Measurements from ENCODE around the gene WDR18. TPM values are rescaled to one million over a fixed set of nuclear protein-coding genes. Genes with fewer than 3 reads are reported as not detected.
A peak's percentile ranks its signal among the peaks of the same experiment; 100 is the strongest.

Gene WDR18
- total and polyA plus RNA-seq, 4 experiments from 2014 or later: 44.3 to 79.7 (median 57.1) TPM

- Mint-ChIP-seq H3K27ac (peak overlapping the region in 1 of 7 donors; percentile 82), H3K4me1 (peaks cover 0 to 2% (median under 1%) of the 10 kb centered on the region in 4 donors), H3K4me3 (no peak overlapping the region), H3K9me3 (no peaks in the 10 kb centered on the region), H3K36me3 (peaks cover 0 to 2% of the 10 kb centered on the region in 2 donors), H3K27me3 (peaks cover 2 to 3% of the 10 kb centered on the region in 2 donors)
- ChIA-PET POLR2A (ENCODE audit: partially characterized antibody) (interaction anchor here (1.1 to 2.4 kb wide), 4 partner anchors 11 to 85 kb away, joined by 3 to 8 read pairs (median 5); partner anchors contain the start of gene CNN2), CTCF (ENCODE audit: partially characterized antibody) (interaction anchor here (1.0 kb wide), 1 partner anchor 62 kb away, joined by 3 read pairs; the partner anchor contains the start of gene ARHGAP45)
- DNase-seq: no peak
- intact Hi-C loops (cut with micrococcal nuclease): no loop called here
- Histone ChIP-seq H3K4me3 (ENCODE audit: low read length in 2 of 2) (no peak overlapping the region), H3K27ac (ENCODE audit: low read depth, low read length) (no peak overlapping the region), H3K27me3 (ENCODE audit: insufficient read depth, low read length) (peaks cover 8% of the 10 kb centered on the region), H3K9me3 (ENCODE audit: control insufficient read depth in 1 of 2, low read length in 2 of 2) (no peaks in the 10 kb centered on the region), H3K4me1 (ENCODE audit: insufficient read depth, low read length) (peaks cover 9% of the 10 kb centered on the region), H3K36me3 (ENCODE audit: insufficient read depth, low read length) (peaks cover 5% of the 10 kb centered on the region)
These were observed 20.9 kb downstream of the WDR18 start for GRCh38 chr19:1004803-1005664.

GRCh38 chr19:1006711-1007398 is 22.7 kb downstream of the WDR18 start:
- H3K4me1 ChIP-seq (ENCODE audit: insufficient read depth, low read length): no peaks in the 10 kb centered on the region
- H3K27me3 ChIP-seq (ENCODE audit: insufficient read depth, low read length): no peaks in the 10 kb centered on the region
- ChIA-PET POLR2A (ENCODE audit: partially characterized antibody) (interaction anchor here (0.8 to 1.3 kb wide), 4 partner anchors 10 to 96 kb away, joined by 3 to 5 read pairs (median 4); no protein-coding TSS in a partner anchor), CTCF (ENCODE audit: partially characterized antibody) (no interaction called here)
- peaks cover 0 to 2% of the 10 kb centered on the region in 2 donors for H3K36me3 Mint-ChIP-seq
- H3K4me1 Mint-ChIP-seq: peaks cover 0 to 2% (median 0%) of the 10 kb centered on the region in 4 donors
- no peak for DNase-seq
- no peak overlapping the region for H3K27ac ChIP-seq (ENCODE audit: low read depth, low read length)
- no peak overlapping the region for H3K4me3 ChIP-seq (ENCODE audit: low read length in 2 of 2)
- peaks cover 0 to 3% of the 10 kb centered on the region in 2 donors for H3K27me3 Mint-ChIP-seq
- intact Hi-C loops (cut with micrococcal nuclease): no loop called here
- H3K36me3 ChIP-seq (ENCODE audit: insufficient read depth, low read length): peaks cover 5% of the 10 kb centered on the region
- H3K4me3 Mint-ChIP-seq: no peak overlapping the region
- no peaks in the 10 kb centered on the region for H3K9me3 Mint-ChIP-seq
- H3K9me3 ChIP-seq (ENCODE audit: control insufficient read depth in 1 of 2, low read length in 2 of 2): no peaks in the 10 kb centered on the region
- H3K27ac Mint-ChIP-seq: peak overlapping the region in 4 of 7 donors; percentile 4 to 73 (median 52)

- Histone ChIP-seq H3K4me1 (ENCODE audit: insufficient read depth, low read length) (no peaks in the 10 kb centered on the region), H3K36me3 (ENCODE audit: insufficient read depth, low read length) (peaks cover 12% of the 10 kb centered on the region), H3K27ac (ENCODE audit: low read depth, low read length) (no peak overlapping the region), H3K9me3 (ENCODE audit: control insufficient read depth in 1 of 2, low read length in 2 of 2) (no peaks in the 10 kb centered on the region), H3K4me3 (ENCODE audit: low read length in 2 of 2) (no peak overlapping the region), H3K27me3 (ENCODE audit: insufficient read depth, low read length) (no peaks in the 10 kb centered on the region)
- Mint-ChIP-seq H3K36me3 (peaks cover 0 to 2% of the 10 kb centered on the region in 2 donors), H3K27me3 (peaks cover 0 to 1% of the 10 kb centered on the region in 2 donors), H3K4me1 (peaks cover 0 to 2% (median 0%) of the 10 kb centered on the region in 4 donors), H3K9me3 (no peaks in the 10 kb centered on the region), H3K4me3 (no peak overlapping the region), H3K27ac (peak overlapping the region in 1 of 7 donors; percentile 71)
- POLR2A ChIA-PET (ENCODE audit: partially characterized antibody): interaction anchor here (0.8 to 1.3 kb wide), 4 partner anchors 9 to 96 kb away, joined by 3 to 5 read pairs (median 4); no protein-coding TSS in a partner anchor
- DNase-seq: no peak
- CTCF ChIA-PET (ENCODE audit: partially characterized antibody): no interaction called here
- intact Hi-C loops (cut with micrococcal nuclease): no loop called here
These were observed 23.5 kb downstream of the WDR18 start for GRCh38 chr19:1007399-1008251.

- Mint-ChIP-seq H3K4me1 (peaks cover 0 to 2% (median 0%) of the 10 kb centered on the region in 4 donors), H3K27ac (no peak overlapping the region), H3K36me3 (peaks cover 0 to 2% of the 10 kb centered on the region in 2 donors), H3K9me3 (no peaks in the 10 kb centered on the region), H3K4me3 (no peak overlapping the region), H3K27me3 (no peaks in the 10 kb centered on the region)
- intact Hi-C loops (cut with micrococcal nuclease): no loop called here
- Histone ChIP-seq H3K4me1 (ENCODE audit: insufficient read depth, low read length) (no peaks in the 10 kb centered on the region), H3K27me3 (ENCODE audit: insufficient read depth, low read length) (no peaks in the 10 kb centered on the region), H3K4me3 (ENCODE audit: low read length in 2 of 2) (no peak overlapping the region), H3K36me3 (ENCODE audit: insufficient read depth, low read length) (peaks cover 16% of the 10 kb centered on the region), H3K9me3 (ENCODE audit: control insufficient read depth in 1 of 2, low read length in 2 of 2) (no peaks in the 10 kb centered on the region), H3K27ac (ENCODE audit: low read depth, low read length) (no peak overlapping the region)
- ChIA-PET POLR2A (ENCODE audit: partially characterized antibody) (interaction anchor here (0.8 kb wide), 1 partner anchor 64 kb away, joined by 3 read pairs; no protein-coding TSS in a partner anchor), CTCF (ENCODE audit: partially characterized antibody) (interaction anchor here (0.6 kb wide), 1 partner anchor 33 kb away, joined by 3 read pairs; no protein-coding TSS in a partner anchor)
- no peak for DNase-seq
These were observed 24.3 kb downstream of the WDR18 start for GRCh38 chr19:1008268-1009040.

- H3K9me3 Mint-ChIP-seq: no peaks in the 10 kb centered on the region
- H3K27ac Mint-ChIP-seq: no peak overlapping the region
- H3K36me3 Mint-ChIP-seq: peaks cover 0 to 2% of the 10 kb centered on the region in 2 donors
- POLR2A ChIA-PET (ENCODE audit: partially characterized antibody): interaction anchor here (1.3 to 1.5 kb wide), 2 partner anchors 10 to 32 kb away, joined by 5 read pairs; no protein-coding TSS in a partner anchor
- H3K9me3 ChIP-seq (ENCODE audit: control insufficient read depth in 1 of 2, low read length in 2 of 2): no peaks in the 10 kb centered on the region
- no peak overlapping the region for H3K4me3 ChIP-seq (ENCODE audit: low read length in 2 of 2)
- intact Hi-C loops (cut with micrococcal nuclease): no loop called here
- no peak overlapping the region for H3K27ac ChIP-seq (ENCODE audit: low read depth, low read length)
- no peaks in the 10 kb centered on the region for H3K4me1 ChIP-seq (ENCODE audit: insufficient read depth, low read length)
- no peak overlapping the region for H3K4me3 Mint-ChIP-seq
- DNase-seq: no peak
- no peaks in the 10 kb centered on the region for H3K27me3 ChIP-seq (ENCODE audit: insufficient read depth, low read length)
- peaks cover 0 to 3% (median under 1%) of the 10 kb centered on the region in 4 donors for H3K4me1 Mint-ChIP-seq
- CTCF ChIA-PET (ENCODE audit: partially characterized antibody): interaction anchor here (0.6 kb wide), 1 partner anchor 33 kb away, joined by 3 read pairs; no protein-coding TSS in a partner anchor
- peaks cover 25% of the 10 kb centered on the region for H3K36me3 ChIP-seq (ENCODE audit: insufficient read depth, low read length)
- no peaks in the 10 kb centered on the region for H3K27me3 Mint-ChIP-seq
These were observed 25.2 kb downstream of the WDR18 start for GRCh38 chr19:1009041-1009980.

All from CD4-positive, alpha-beta memory T cell (primary cell).